ENCODE data around the gene HSD17B4.

DNA sequence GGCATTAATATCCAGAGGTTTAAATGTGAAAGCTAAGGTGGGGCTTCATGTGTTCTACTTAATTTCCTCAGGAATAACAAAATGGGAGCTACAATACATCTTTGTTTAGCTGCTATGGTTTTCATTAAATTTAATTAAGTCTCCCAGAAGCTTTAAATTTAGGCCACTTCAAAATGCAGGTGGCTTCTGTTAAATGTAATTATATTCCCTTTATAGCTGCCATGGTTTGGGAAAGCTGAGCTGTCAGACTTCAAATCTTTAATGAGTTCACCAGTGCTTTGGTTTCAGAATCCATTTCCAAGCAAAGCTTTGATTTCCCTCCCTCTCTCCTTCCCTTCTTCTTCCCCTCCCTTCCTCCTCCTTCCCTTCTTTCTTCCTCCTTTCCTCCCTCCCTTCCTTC is 118.6 kb downstream of the HSD17B4 start:
- TF ChIP-seq, protein P1, sequence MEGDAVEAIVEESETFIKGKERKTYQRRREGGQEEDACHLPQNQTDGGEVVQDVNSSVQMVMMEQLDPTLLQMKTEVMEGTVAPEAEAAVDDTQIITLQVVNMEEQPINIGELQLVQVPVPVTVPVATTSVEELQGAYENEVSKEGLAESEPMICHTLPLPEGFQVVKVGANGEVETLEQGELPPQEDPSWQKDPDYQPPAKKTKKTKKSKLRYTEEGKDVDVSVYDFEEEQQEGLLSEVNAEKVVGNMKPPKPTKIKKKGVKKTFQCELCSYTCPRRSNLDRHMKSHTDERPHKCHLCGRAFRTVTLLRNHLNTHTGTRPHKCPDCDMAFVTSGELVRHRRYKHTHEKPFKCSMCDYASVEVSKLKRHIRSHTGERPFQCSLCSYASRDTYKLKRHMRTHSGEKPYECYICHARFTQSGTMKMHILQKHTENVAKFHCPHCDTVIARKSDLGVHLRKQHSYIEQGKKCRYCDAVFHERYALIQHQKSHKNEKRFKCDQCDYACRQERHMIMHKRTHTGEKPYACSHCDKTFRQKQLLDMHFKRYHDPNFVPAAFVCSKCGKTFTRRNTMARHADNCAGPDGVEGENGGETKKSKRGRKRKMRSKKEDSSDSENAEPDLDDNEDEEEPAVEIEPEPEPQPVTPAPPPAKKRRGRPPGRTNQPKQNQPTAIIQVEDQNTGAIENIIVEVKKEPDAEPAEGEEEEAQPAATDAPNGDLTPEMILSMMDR (IDR thresholded peaks at IDR 0.05) = no peak
- no peak for TF ChIP-seq POLR2A (IDR thresholded peaks at IDR 0.05)

All from Peyer's patch (tissue), 4 donors.